ENCODE results near the gene PNMA8B. TPM values are rescaled to one million over a fixed set of nuclear protein-coding genes. Genes with fewer than 3 reads are reported as not detected.

The PNMA8B gene
- total RNA-seq, 1 experiment from 2014 or later, result not detected

GRCh38 chr19:46441866-46442265, 53.8 kb downstream of the PNMA8B start:
- intact Hi-C loops (cut with micrococcal nuclease; ENCODE audit: unreplicated experiment) (no loop called here), in situ Hi-C loops (cut with HindIII; ENCODE audit: low pct_unique_long_range_greater_than_20kb, low sequenced_read_pairs) (no loop called here)
- Histone ChIP-seq H3K4me3 (ENCODE audit: low read depth in 2 of 2, low read length in 2 of 2) (no peak overlapping the region), H3K36me3 (ENCODE audit: control insufficient read depth, insufficient read depth, low read length) (no peaks in the 10 kb centered on the region), H3K9me3 (ENCODE audit: control insufficient read depth, insufficient read depth, low read depth, low read length) (no peaks in the 10 kb centered on the region), H3K27ac (ENCODE audit: low read length) (no peak overlapping the region), H3K27me3 (ENCODE audit: control insufficient read depth, insufficient read depth, low read length) (no peaks in the 10 kb centered on the region), H3K4me1 (ENCODE audit: control insufficient read depth, insufficient read depth, low read length) (no peaks in the 10 kb centered on the region)
- no peak for ATAC-seq
- no TSS peak for BruUV-seq (replicated peaks)
- ChIA-PET CTCF (no interaction called here), POLR2A (no interaction called here)
- DNase-seq (ENCODE audit: low read depth, low spot score), result no peak
- TF ChIP-seq POLR2AphosphoS5 (IDR thresholded peaks at IDR 0.05; ENCODE audit: low read depth, low read length), result no peak
- TF ChIP-seq REST (IDR thresholded peaks at IDR 0.05; ENCODE audit: insufficient read depth in 1 of 2, low read depth in 2 of 2, low read length in 1 of 2), result no peak
- TF ChIP-seq SIN3A (IDR thresholded peaks at IDR 0.05; ENCODE audit: borderline replicate concordance, insufficient read depth, low read depth, low read length), result no peak
- no peak for TF ChIP-seq CTCF (IDR thresholded peaks at IDR 0.05)
- TF ChIP-seq TCF7L2 (IDR thresholded peaks at IDR 0.05; ENCODE audit: low read depth, low read length), result no peak

Other genes with a start within 250 kb of the PNMA8B start
- not detected for gene HIF3A, start 198.8 kb downstream of the PNMA8B start, total RNA-seq (2021; ENCODE audit: unreplicated experiment)
- gene PPP5C, start 148.8 kb downstream of the PNMA8B start, total RNA-seq (2021; ENCODE audit: unreplicated experiment), result 58.1 TPM
- gene CCDC8, start 82.3 kb downstream of the PNMA8B start, total RNA-seq (2021; ENCODE audit: unreplicated experiment), result 5.4 TPM
- not detected for gene PNMA8C, start 66.9 kb downstream of the PNMA8B start, total RNA-seq (2021; ENCODE audit: unreplicated experiment)
- gene PNMA8A, start 24.3 kb downstream of the PNMA8B start, total RNA-seq (2021; ENCODE audit: unreplicated experiment), result not detected
- 212 TPM for gene CALM3, start 105.5 kb upstream of the PNMA8B start, total RNA-seq (2021; ENCODE audit: unreplicated experiment)
- gene PTGIR, start 129.2 kb upstream of the PNMA8B start, total RNA-seq (2021; ENCODE audit: unreplicated experiment), result 0.08 TPM
- gene GNG8, start 140.3 kb upstream of the PNMA8B start, total RNA-seq (2021; ENCODE audit: unreplicated experiment), result not detected
- gene DACT3, start 165.3 kb upstream of the PNMA8B start, total RNA-seq (2021; ENCODE audit: unreplicated experiment), result 1.0 TPM
- 41.2 TPM for gene PRKD2, start 221.2 kb upstream of the PNMA8B start, total RNA-seq (2021; ENCODE audit: unreplicated experiment)

Measured in Panc1 (cell line).